Astrocyte of the spinal cord (primary cell): ENCODE data around the gene NKX2-2.

Experiments used
- DNase-seq: peaks from one replicate; pipeline ENCODE4 v3.0.0; 2011; ENCODE audit warnings: low read depth, low spot score
- H3K4me3 ChIP-seq: 2 replicates; pipeline ENCODE4 v1.5.1; 2011; ENCODE audit warnings: low read depth, mild to moderate bottlenecking, low read length, moderate library complexity
- CTCF ChIP-seq: IDR thresholded peaks from 2 replicates; pipeline ENCODE4 v1.5.1; 2012; ENCODE audit warnings: low read depth, mild to moderate bottlenecking, low read length, inconsistent platforms
- in situ Hi-C: cut with HindIII; loops from 2 replicates; pipeline ENCODE4 v1.10.0; 2017; ENCODE audit warnings: low sequenced_read_pairs

NKX2-2 gene

GRCh38 chr20:21554985-21555384 lies 41.1 kb upstream of the NKX2-2 start:
- no peak for TF ChIP-seq CTCF
- no peak overlapping the region for H3K4me3 ChIP-seq
- in situ Hi-C loops, result no loop called here
- DNase-seq, result no peak

- no peak for DNase-seq
- no peak for TF ChIP-seq CTCF
- in situ Hi-C loops, result no loop called here
- no peak overlapping the region for H3K4me3 ChIP-seq
Measured at GRCh38 chr20:21554376-21554890, 40.6 kb upstream of the NKX2-2 start.

GRCh38 chr20:21550587-21550986 lies 36.7 kb upstream of the NKX2-2 start:
- TF ChIP-seq CTCF, result no peak
- in situ Hi-C loops, result no loop called here
- no peak overlapping the region for H3K4me3 ChIP-seq
- no peak for DNase-seq

- DNase-seq, result no peak
- TF ChIP-seq CTCF, result no peak
- no peak overlapping the region for H3K4me3 ChIP-seq
- in situ Hi-C loops, result no loop called here
Measured at GRCh38 chr20:21548390-21549035, 34.6 kb upstream of the NKX2-2 start.

- no peak overlapping the region for H3K4me3 ChIP-seq
- in situ Hi-C loops, result no loop called here
- TF ChIP-seq CTCF, result no peak
- no peak for DNase-seq
Measured at GRCh38 chr20:21546355-21546754, 32.5 kb upstream of the NKX2-2 start.

GRCh38 chr20:21539512-21539911 lies 25.6 kb upstream of the NKX2-2 start:
- TF ChIP-seq CTCF, result no peak
- H3K4me3 ChIP-seq, result no peak overlapping the region
- DNase-seq, result no peak
- in situ Hi-C loops, result no loop called here
